GM19193 (cell line): ENCODE data around the gene NEIL3.
A peak's percentile ranks its signal among the peaks of the same experiment; 100 is the strongest.

ENCODE experiments used
- POLR2A ChIP-seq: IDR thresholded peaks from 4 replicates; pipeline ENCODE4 v1.6.1; 2011; ENCODE audit not compliant: insufficient read depth, insufficient read length; ENCODE audit errors: extremely low read depth

NEIL3 gene

GRCh38 chr4:177309522-177310371 lies at the start of gene NEIL3:
TSS of gene NEIL3 (plus strand) at chr4:177309874. CDS start at chr4:177309954, 80 bp downstream.
- TF ChIP-seq POLR2A, result peak; percentile 86

GRCh38 chr4:177263818-177264217 lies 45.9 kb upstream of the NEIL3 start:
- no peak for TF ChIP-seq POLR2A

- no peak for TF ChIP-seq POLR2A
These were observed 44.8 kb upstream of the NEIL3 start for GRCh38 chr4:177264788-177265422.

GRCh38 chr4:177265729-177266128 lies 43.9 kb upstream of the NEIL3 start:
- TF ChIP-seq POLR2A, result no peak

- no peak for TF ChIP-seq POLR2A
These were observed 43.2 kb upstream of the NEIL3 start for GRCh38 chr4:177266506-177266905.

GRCh38 chr4:177267911-177268310 lies 41.8 kb upstream of the NEIL3 start:
- no peak for TF ChIP-seq POLR2A

GRCh38 chr4:177271091-177271490 lies 38.6 kb upstream of the NEIL3 start:
- TF ChIP-seq POLR2A, result no peak

GRCh38 chr4:177271915-177272766 lies 37.5 kb upstream of the NEIL3 start:
- TF ChIP-seq POLR2A, result no peak

- no peak for TF ChIP-seq POLR2A
These were observed 33.7 kb upstream of the NEIL3 start for GRCh38 chr4:177275999-177276398.

- TF ChIP-seq POLR2A, result no peak
These were observed 28.2 kb upstream of the NEIL3 start for GRCh38 chr4:177281351-177281909.

GRCh38 chr4:177282284-177282835 lies 27.3 kb upstream of the NEIL3 start:
- TF ChIP-seq POLR2A, result no peak

GRCh38 chr4:177283167-177283566 lies 26.5 kb upstream of the NEIL3 start:
- no peak for TF ChIP-seq POLR2A

GRCh38 chr4:177285953-177286352 lies 23.7 kb upstream of the NEIL3 start:
- no peak for TF ChIP-seq POLR2A

- TF ChIP-seq POLR2A, result no peak
These were observed 22.4 kb upstream of the NEIL3 start for GRCh38 chr4:177287255-177287654.
